IPS-15b (cell line): Measurements from ENCODE around the gene HEBP1.
A peak's percentile ranks its signal among the peaks of the same experiment; 100 is the strongest.

Source experiments
- H3K27me3 ChIP-seq: one replicate; pipeline ENCODE4 v1.6.1; 2013; ENCODE audit warnings: low read length; ENCODE audit not compliant: control insufficient read depth, insufficient read depth
- H3K36me3 ChIP-seq: one replicate; pipeline ENCODE4 v1.6.1; 2013; ENCODE audit warnings: low read length; ENCODE audit not compliant: control insufficient read depth, insufficient read depth
- H3K4me1 ChIP-seq: one replicate; pipeline ENCODE4 v1.6.1; 2013; ENCODE audit warnings: mild to moderate bottlenecking, low read length; ENCODE audit not compliant: control insufficient read depth, insufficient read depth
- H3K4me3 ChIP-seq: one replicate; pipeline ENCODE4 v1.5.1; 2013; ENCODE audit warnings: low read depth, low read length
- H3K9ac ChIP-seq: one replicate; pipeline ENCODE4 v1.6.1; 2013; ENCODE audit warnings: low read depth, mild to moderate bottlenecking, low read length
- H3K9me3 ChIP-seq: one replicate; pipeline ENCODE4 v1.6.1; 2013; ENCODE audit warnings: mild to moderate bottlenecking, low read length; ENCODE audit not compliant: control insufficient read depth, insufficient read depth

The HEBP1 gene

GRCh38 chr12:13008741-13009380 lies 8.8 kb upstream of the HEBP1 start:
- no peak overlapping the region for H3K9ac ChIP-seq
- H3K27me3 ChIP-seq, result no peaks in the 10 kb centered on the region
- H3K4me3 ChIP-seq, result no peak overlapping the region
- peaks cover 10% of the 10 kb centered on the region for H3K4me1 ChIP-seq
- no peaks in the 10 kb centered on the region for H3K36me3 ChIP-seq
- no peaks in the 10 kb centered on the region for H3K9me3 ChIP-seq

DNA sequence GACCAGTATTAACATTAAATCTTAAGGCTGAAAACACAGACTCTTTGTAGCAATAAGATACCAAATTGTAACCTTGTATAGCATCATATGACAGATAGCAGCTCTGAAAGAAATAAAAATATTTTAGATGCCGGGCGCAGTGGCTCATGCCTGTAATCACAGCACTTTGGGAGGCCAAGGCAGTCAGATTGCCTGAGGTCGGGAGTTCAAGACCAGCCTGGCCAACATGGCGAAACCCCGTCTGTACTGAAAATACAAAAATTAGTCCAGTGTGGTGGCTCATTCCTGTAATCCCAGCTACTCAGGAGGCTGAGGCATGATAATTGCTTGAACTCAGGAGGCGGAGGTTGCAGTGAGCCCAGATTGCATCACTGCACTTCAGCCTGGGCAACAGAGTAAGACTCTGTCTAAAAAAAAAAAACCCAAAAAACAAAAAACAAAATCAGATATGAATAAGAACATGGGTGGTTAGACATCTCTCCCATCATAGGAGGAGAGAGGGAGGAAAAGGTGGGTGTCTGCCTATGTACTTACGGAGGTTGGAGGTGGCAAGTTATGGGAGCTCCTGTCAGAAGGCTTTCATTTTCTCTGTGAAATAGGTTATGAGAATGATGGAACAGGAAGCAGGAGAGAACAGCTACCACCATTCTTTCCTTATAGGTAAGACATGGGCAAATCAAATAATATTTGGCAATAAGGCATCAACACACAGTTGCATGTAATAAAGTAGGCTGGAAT lies 7.6 kb upstream of the HEBP1 start:
- H3K4me3 ChIP-seq, result no peak overlapping the region
- peaks cover 5% of the 10 kb centered on the region for H3K27me3 ChIP-seq

GRCh38 chr12:13005649-13006048 lies 5.6 kb upstream of the HEBP1 start:
- Histone ChIP-seq H3K9ac (no peak overlapping the region), H3K36me3 (no peaks in the 10 kb centered on the region), H3K27me3 (peaks cover 16% of the 10 kb centered on the region), H3K9me3 (no peaks in the 10 kb centered on the region), H3K4me3 (no peak overlapping the region), H3K4me1 (peaks cover 12% of the 10 kb centered on the region)

More for the DNA sequence above, 7.6 kb upstream of the HEBP1 start:
- H3K4me1 ChIP-seq, result peaks cover 10% of the 10 kb centered on the region
- no peaks in the 10 kb centered on the region for H3K9me3 ChIP-seq
- no peak overlapping the region for H3K9ac ChIP-seq
- no peaks in the 10 kb centered on the region for H3K36me3 ChIP-seq

DNA sequence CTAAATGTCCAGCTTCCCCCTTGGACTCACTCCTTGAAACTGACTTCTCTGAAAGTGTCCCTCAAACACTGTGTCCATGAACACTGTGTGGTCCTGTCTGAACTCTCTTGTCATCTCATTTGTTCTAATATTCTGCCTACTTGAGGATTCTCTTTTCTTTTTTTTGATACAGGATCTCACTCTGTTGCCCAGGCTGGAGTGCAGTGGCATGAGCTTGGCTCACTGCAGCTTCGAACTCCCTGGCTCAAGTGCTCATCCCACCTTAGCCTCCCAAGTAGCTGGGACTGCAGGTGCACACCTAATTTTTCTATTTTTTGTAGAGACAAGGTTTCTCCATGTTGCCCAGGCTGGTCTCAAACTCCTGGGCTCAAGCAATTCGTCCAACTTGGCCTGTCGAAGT lies 4.9 kb upstream of the HEBP1 start:
- H3K27me3 ChIP-seq, result peaks cover 16% of the 10 kb centered on the region
- no peaks in the 10 kb centered on the region for H3K36me3 ChIP-seq
- no peak overlapping the region for H3K4me3 ChIP-seq
- no peak overlapping the region for H3K9ac ChIP-seq
- H3K9me3 ChIP-seq, result no peaks in the 10 kb centered on the region
- H3K4me1 ChIP-seq, result peaks cover 12% of the 10 kb centered on the region

GRCh38 chr12:13004361-13004760 lies 4.3 kb upstream of the HEBP1 start:
- Histone ChIP-seq H3K9ac (no peak overlapping the region), H3K36me3 (no peaks in the 10 kb centered on the region), H3K27me3 (peaks cover 16% of the 10 kb centered on the region), H3K9me3 (no peaks in the 10 kb centered on the region), H3K4me1 (peaks cover 12% of the 10 kb centered on the region), H3K4me3 (no peak overlapping the region)

DNA sequence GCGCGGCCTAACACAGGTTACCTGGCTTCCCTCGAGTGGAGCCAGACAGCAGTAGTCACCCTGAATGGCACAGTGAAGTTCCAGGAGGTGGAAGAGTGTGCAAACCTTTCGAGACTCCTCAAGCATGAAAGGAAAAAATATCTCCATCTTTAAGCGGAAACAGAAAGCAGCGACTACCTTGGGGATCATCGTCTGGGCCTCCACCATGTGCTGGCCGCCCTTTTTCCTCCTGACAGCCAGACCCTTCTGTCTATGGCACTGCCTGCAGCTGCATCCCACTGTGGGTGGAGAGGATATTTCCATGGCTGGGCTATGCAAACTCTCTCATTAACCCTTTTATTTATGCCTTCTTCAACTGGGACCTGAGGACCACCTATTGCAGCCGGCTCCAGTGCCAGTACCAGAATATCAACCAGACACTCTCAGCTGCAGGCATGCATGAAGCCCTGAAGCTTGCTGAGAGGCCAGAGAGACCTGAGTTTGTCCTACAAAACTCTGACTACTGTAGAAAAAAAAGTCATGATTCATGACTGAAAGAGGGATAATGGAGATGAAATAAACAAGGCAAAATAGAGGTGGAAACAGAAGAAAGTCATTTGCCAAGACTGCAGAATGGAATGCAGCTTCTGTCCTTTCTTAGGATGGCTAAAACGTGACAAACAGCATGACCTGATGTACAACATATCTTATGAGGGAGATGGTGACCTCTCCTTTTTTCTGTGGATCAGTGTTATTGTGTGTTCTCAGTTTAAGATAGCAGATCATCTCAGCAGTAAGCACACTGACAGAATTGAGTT lies 2.4 kb upstream of the HEBP1 start:
- Histone ChIP-seq H3K9me3 (no peaks in the 10 kb centered on the region), H3K4me1 (peaks cover 14% of the 10 kb centered on the region), H3K4me3 (peak overlapping the region; percentile 72), H3K36me3 (no peaks in the 10 kb centered on the region), H3K27me3 (peaks cover 21% of the 10 kb centered on the region), H3K9ac (no peak overlapping the region)

- H3K9ac ChIP-seq, result no peak overlapping the region
Observed at GRCh38 chr12:13001775-13002040, 1.6 kb upstream of the HEBP1 start.

GRCh38 chr12:13000925-13001774 lies 1.1 kb upstream of the HEBP1 start:
- Histone ChIP-seq H3K9ac (peak overlapping the region; percentile 72), H3K4me3 (peak overlapping the region; percentile 72), H3K9me3 (no peaks in the 10 kb centered on the region), H3K4me1 (peaks cover 13% of the 10 kb centered on the region), H3K27me3 (peaks cover 21% of the 10 kb centered on the region), H3K36me3 (no peaks in the 10 kb centered on the region)

More at GRCh38 chr12:13001775-13002040, 1.6 kb upstream of the HEBP1 start:
- H3K36me3 ChIP-seq, result no peaks in the 10 kb centered on the region
- H3K4me3 ChIP-seq, result peak overlapping the region; percentile 72
- H3K4me1 ChIP-seq, result peaks cover 14% of the 10 kb centered on the region
- no peaks in the 10 kb centered on the region for H3K9me3 ChIP-seq
- H3K27me3 ChIP-seq, result peaks cover 21% of the 10 kb centered on the region

- Histone ChIP-seq H3K9ac (peak overlapping the region; percentile 72), H3K4me1 (peaks cover 8% of the 10 kb centered on the region), H3K27me3 (peaks cover 21% of the 10 kb centered on the region), H3K4me3 (peak overlapping the region; percentile 72), H3K36me3 (no peaks in the 10 kb centered on the region), H3K9me3 (no peaks in the 10 kb centered on the region)
Observed at GRCh38 chr12:13000616-13000924, 505 bp upstream of the HEBP1 start.

DNA sequence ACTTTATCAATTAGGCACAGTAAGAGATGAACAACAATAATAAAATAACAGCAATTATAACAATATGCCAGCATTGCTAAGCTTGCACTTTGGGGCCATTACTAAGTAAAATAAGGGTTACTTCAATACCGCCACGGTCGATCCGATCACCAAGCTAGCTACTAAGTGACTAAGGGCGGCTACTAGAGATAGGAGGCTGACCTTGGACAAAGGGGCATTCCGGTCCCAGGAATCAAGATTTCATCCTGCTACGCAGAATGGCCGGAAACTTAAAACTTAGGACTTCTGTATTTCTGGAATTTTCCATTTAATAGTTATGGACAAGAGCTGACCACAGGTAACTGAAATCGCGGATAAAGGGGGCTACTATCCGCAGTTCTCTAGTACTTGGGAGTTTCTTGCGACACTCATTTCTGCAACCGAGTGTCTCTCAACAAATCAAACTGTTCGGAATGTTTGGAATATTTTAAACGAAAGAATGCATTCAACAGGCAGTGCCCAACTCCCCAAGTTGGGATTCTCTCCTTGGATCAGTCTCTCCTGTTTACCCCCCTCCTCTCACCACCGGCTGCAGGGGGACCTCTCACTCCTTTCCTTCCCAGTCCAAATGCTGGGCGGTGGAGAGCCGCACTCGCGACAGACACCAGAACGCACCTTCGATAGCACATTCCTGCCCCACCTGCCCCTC lies 650 bp downstream of the HEBP1 start:
- Histone ChIP-seq H3K4me3 (peak overlapping the region; percentile 87), H3K4me1 (peaks cover 5% of the 10 kb centered on the region), H3K27me3 (peaks cover 21% of the 10 kb centered on the region), H3K9ac (no peak overlapping the region), H3K9me3 (no peaks in the 10 kb centered on the region), H3K36me3 (no peaks in the 10 kb centered on the region)

DNA sequence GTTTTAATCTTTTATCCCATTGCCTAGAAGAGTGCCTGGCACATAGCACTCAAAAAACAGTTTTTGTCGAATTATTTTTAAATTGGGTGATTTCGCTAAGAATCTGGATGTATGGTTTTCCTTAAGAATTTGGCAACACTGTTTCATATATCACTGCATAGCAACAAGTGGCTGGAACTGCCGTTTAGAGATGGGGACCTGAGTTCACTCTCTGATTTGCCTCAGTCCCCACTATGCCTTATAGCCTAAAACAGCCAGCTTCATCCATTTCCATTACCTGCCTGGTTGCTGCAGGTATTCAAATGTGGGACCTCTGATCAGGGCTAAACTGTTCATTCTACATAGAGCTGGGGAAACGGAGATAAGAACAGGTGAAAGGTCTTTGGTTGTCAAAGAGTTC lies 1.8 kb downstream of the HEBP1 start:
- Histone ChIP-seq H3K4me3 (no peak overlapping the region), H3K4me1 (peaks cover 5% of the 10 kb centered on the region), H3K36me3 (no peaks in the 10 kb centered on the region)

More for the DNA sequence above, 1.8 kb downstream of the HEBP1 start:
- Histone ChIP-seq H3K27me3 (peaks cover 21% of the 10 kb centered on the region), H3K9me3 (no peaks in the 10 kb centered on the region), H3K9ac (no peak overlapping the region)
